Lower leg skin (tissue), 3 donors: ENCODE results near the gene NTRK2.

Experiments used
- CTCF ChIP-seq, 3 donors: fragments of 450-650 bp; IDR thresholded peaks; one replicate each; pipeline ENCODE4 v1.5.1; 2016; ENCODE audit warnings: antibody characterized with exemption in 3 of 3, mild to moderate bottlenecking in 3 of 3, moderate library complexity in 2 of 3
- POLR2A ChIP-seq, 2 donors: fragments of 450-650 bp; IDR thresholded peaks; one replicate each; pipeline ENCODE4 v1.6.1; 2016 to 2017; ENCODE audit warnings: antibody characterized with exemption in 2 of 2, mild to moderate bottlenecking in 1 of 2, moderate library complexity in 1 of 2

- TF ChIP-seq POLR2A (IDR thresholded peaks at IDR 0.05), result no peak
- TF ChIP-seq CTCF (IDR thresholded peaks at IDR 0.05), result no peak
Observed at GRCh38 chr9:84775056-84775643, 105.6 kb downstream of the NTRK2 start.
